HepG2 (cell line): ENCODE results near the gene FURIN. TPM values are rescaled to one million over a fixed set of nuclear protein-coding genes. Genes with fewer than 3 reads are reported as not detected.

Experiments
- ATAC-seq: fragments of 200-7000 bp; cut with Tn5 transposase; 3 replicates; pipeline ENCODE4 v1.9.1; 2020; ENCODE audit warnings: mild to moderate bottlenecking, moderate library complexity
- BruUV-seq: library from RNA; stranded (reverse); fragments of 400-500 nt; replicated peaks from 2 replicates; lab custom pipeline; 2021; lab: Mats Ljungman, UMichigan
- CTCF ChIA-PET: fragments of 300-600 bp; formaldehyde crosslinking; extraction: SDS; loops from one replicate; lab custom pipeline; 2021; ENCODE audit warnings: low total read pairs, inconsistent platforms, low intra/inter-chr PET ratio; lab: Yijun Ruan, JAX
- POLR2A ChIA-PET: fragments of 350-600 bp; sonication (Branson Sonifier 250); formaldehyde crosslinking; loops from one replicate; lab custom pipeline; 2020; ENCODE audit warnings: antibody characterized with exemption, inconsistent platforms; lab: Yijun Ruan, JAX
- DNase-seq: peaks from one replicate; pipeline ENCODE4 v3.0.0-alpha.2; 2015; ENCODE audit warnings: low spot score
- FAIRE-seq: peaks from 3 replicates; lab custom pipeline; 2011; peaks lifted over from hg19 to GRCh38; lab: Jason Lieb, UNC
- H2AFZ ChIP-seq: one replicate; pipeline ENCODE4 v1.6.1; 2011; ENCODE audit warnings: low read length, inconsistent platforms
- H3K27ac ChIP-seq: fragments of 300-600 bp; 3 replicates; pipeline ENCODE4 v1.8.0; 2011; ENCODE audit warnings: mixed run types, mild to moderate bottlenecking, mixed read lengths, low read length, inconsistent platforms; ENCODE audit not compliant: insufficient read depth; ENCODE audit errors: extremely low read length
- H3K27me3 ChIP-seq, 2 experiments: fragments of 200-600 bp in 1 of 2; 2 replicates in 1 of 2; 3 replicates in 1 of 2; pipeline versions ENCODE4 v1.6.0 to v1.8.0; 2011; ENCODE audit warnings: low read length in 2 of 2, mild to moderate bottlenecking in 2 of 2, moderate library complexity in 2 of 2, inconsistent platforms in 1 of 2; ENCODE audit not compliant: insufficient read depth in 2 of 2, control insufficient read depth in 1 of 2
- H3K36me3 ChIP-seq, 2 experiments: fragments of 200-600 bp in 1 of 2; replicated peaks in 1 of 2; 2 replicates in 1 of 2; 3 replicates in 1 of 2; pipeline versions ENCODE4 v1.5.1 to v1.8.0; 2011; ENCODE audit warnings: low read length in 2 of 2, inconsistent platforms in 1 of 2; ENCODE audit not compliant: insufficient read depth in 2 of 2, control insufficient read depth in 1 of 2
- H3K4me1 ChIP-seq: 2 replicates; pipeline ENCODE4 v1.5.1; 2012; ENCODE audit warnings: low read length, inconsistent platforms; ENCODE audit not compliant: insufficient read depth
- H3K4me2 ChIP-seq: 2 replicates; pipeline ENCODE4 v1.6.0; 2011; ENCODE audit warnings: low read depth, low read length, inconsistent platforms
- H3K4me3 ChIP-seq, 3 experiments: fragments of 200-600 bp in 1 of 3; sonication (generic), shearing (Covaris generic) in 1 of 3; replicated peaks in 1 of 3; 2 replicates each; pipeline ENCODE4 v1.5.1; 2011 to 2016; ENCODE audit warnings: low read length in 3 of 3, inconsistent platforms in 2 of 3, low read depth in 2 of 3, mild to moderate bottlenecking in 2 of 3, control low read depth in 1 of 3, mixed read lengths in 1 of 3; ENCODE audit not compliant: insufficient read depth in 1 of 3
- H3K79me2 ChIP-seq: one replicate; pipeline ENCODE4 v1.6.1; 2011; ENCODE audit warnings: low read length, inconsistent platforms; ENCODE audit not compliant: insufficient read depth
- H3K9ac ChIP-seq: 2 replicates; pipeline ENCODE4 v1.6.0; 2011; ENCODE audit warnings: mild to moderate bottlenecking, low read depth, low read length, inconsistent platforms; ENCODE audit not compliant: insufficient read depth
- H3K9me3 ChIP-seq: 2 replicates; pipeline ENCODE4 v1.5.1; 2012; ENCODE audit warnings: mild to moderate bottlenecking, low read length
- H4K20me1 ChIP-seq: 2 replicates; pipeline ENCODE4 v1.6.0; 2011; ENCODE audit warnings: inconsistent platforms, mild to moderate bottlenecking, low read length, moderate library complexity; ENCODE audit not compliant: insufficient read depth
- MTA1 ChIP-seq: sonication (generic); formaldehyde crosslinking; IDR thresholded peaks from 2 replicates; pipeline ENCODE4 v1.4.0; 2020; ENCODE audit warnings: missing genetic modification reagents, mild to moderate bottlenecking, borderline replicate concordance
- NR2F6 ChIP-seq, 2 experiments: IDR thresholded peaks; 2 replicates each; pipeline ENCODE4 v1.6.1; 2016; ENCODE audit warnings: antibody characterized with exemption in 1 of 2, mild to moderate bottlenecking in 1 of 2
- TCF7L2 ChIP-seq: IDR thresholded peaks from 2 replicates; pipeline ENCODE4 v1.6.1; 2011; ENCODE audit warnings: mild to moderate bottlenecking, low read depth, low read length, moderate library complexity
- U2AF2 ChIP-seq: fragments of 200-400 bp; formaldehyde crosslinking; IDR thresholded peaks from 2 replicates; pipeline ENCODE4 v1.6.1; 2017; ENCODE audit warnings: low read depth, mild to moderate bottlenecking, low read length
- ZNF552 ChIP-seq: sonication (generic); formaldehyde crosslinking; IDR thresholded peaks from 2 replicates; pipeline ENCODE4 v1.9.0; 2022; ENCODE audit warnings: missing genetic modification reagents, mild to moderate bottlenecking, borderline replicate concordance
- ZNF737 ChIP-seq: sonication (generic); formaldehyde crosslinking; IDR thresholded peaks from 2 replicates; pipeline ENCODE4 v1.5.0; 2020; ENCODE audit warnings: missing genetic modification reagents, mild to moderate bottlenecking, borderline replicate concordance
- WGBS: methylation state at CpG from one replicate; pipeline ENCODE4 v1.1.6; 2017; ENCODE audit warnings: low lambda C conversion rate; 5-methylcytosine and 5-hydroxymethylcytosine counted together
- in situ Hi-C: cut with HindIII; loops from 2 replicates; pipeline ENCODE4 v1.10.0; 2017; ENCODE audit warnings: low pct_unique_long_range_greater_than_20kb; ENCODE audit not compliant: extremely low pct_ligation_motif_present
- intact Hi-C: fragments of 100-400 bp; cut with micrococcal nuclease; formaldehyde crosslinking; loops from one replicate; pipeline ENCODE4 v1.10.0; 2022; ENCODE audit not compliant: unreplicated experiment
- polyA plus RNA-seq, 8 experiments: library from polyadenylated mRNA; depleted of rRNA in 3 of 8; stranded (reverse) in 7 of 8; unstranded in 1 of 8; fragments of >200 nt; fragmentation: Illumina TruSeq in 4 of 8; extraction: Trizol in 4 of 8; gene quantifications; 2 replicates each; pipeline versions ENCODE4 v1.2.1 to v1.2.3, GENCODE V29; 2011 to 2016; ENCODE audit warnings: low read depth in 4 of 8, missing spikeins in 1 of 8, mixed read lengths in 1 of 8; ENCODE audit not compliant: insufficient read depth in 1 of 8
- total RNA-seq, 5 experiments: library from RNA; depleted of rRNA; stranded (reverse); fragments of >200 nt; fragmentation: Illumina TruSeq; extraction: Trizol; gene quantifications; 2 replicates each; pipeline ENCODE4 v1.2.3, GENCODE V29; 2016; ENCODE audit warnings: low read depth in 1 of 5
- TF ChIP-seq, protein P1 (sequence below): IDR thresholded peaks from 2 replicates; pipeline ENCODE4 v1.6.1; 2012; ENCODE audit warnings: low read length, improper control_type of control experiment
- TF ChIP-seq, protein P2 (sequence below): sonication (generic); formaldehyde crosslinking; IDR thresholded peaks from 2 replicates; pipeline ENCODE4 v1.8.1; 2023; ENCODE audit warnings: missing genetic modification reagents, inconsistent platforms, borderline replicate concordance
- TF ChIP-seq, protein P3 (sequence below): sonication (generic); formaldehyde crosslinking; IDR thresholded peaks from 2 replicates; pipeline ENCODE4 v1.4.0; 2020; ENCODE audit warnings: missing genetic modification reagents
- TF ChIP-seq, protein P4 (sequence below): sonication (generic); formaldehyde crosslinking; IDR thresholded peaks from 2 replicates; pipeline ENCODE4 v1.5.0; 2020; ENCODE audit warnings: mild to moderate bottlenecking, missing genetic modification reagents

The FURIN gene
- total and polyA plus RNA-seq, 2 of the 13 experiments (the other 11 are each of a cell fraction or from before 2014, with no cell fraction given), result 15.2 to 17.4 TPM

DNA sequence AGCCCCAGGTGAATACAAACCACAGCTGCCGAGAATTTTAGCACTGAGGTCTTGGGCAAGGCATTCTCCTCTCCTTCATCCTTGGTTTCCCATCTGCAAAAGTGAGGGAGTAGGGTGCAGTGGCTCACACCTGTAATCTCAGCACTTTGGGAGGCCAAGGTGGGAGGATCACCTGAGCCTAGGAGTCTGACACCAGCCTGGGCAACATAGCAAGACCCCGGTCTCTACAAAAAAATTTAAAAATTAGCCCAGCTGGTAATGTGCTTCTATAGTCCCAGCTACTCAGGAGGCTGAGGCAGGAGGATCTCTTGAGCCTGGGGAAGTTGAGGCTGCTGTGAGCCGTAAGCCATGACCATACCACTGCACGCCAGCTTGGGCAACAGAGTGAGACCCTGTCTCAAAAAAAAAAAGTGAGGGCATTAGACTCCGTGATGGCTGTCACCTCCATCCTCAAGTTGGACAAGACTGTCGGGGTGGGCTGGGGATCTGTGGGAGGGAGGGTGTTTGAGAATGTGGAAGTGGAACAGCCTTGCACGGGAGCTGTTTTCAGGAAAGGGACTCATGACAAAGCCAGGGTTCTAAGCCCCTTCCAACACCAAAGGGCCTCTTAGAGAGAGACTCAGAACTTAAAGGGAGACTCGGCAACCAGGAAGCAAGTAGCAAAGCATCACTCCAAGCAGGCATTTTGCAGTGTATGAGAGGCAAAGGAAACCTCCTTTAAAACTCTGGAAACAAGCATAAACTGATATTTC lies 46.0 kb upstream of the FURIN start:
- in situ Hi-C loops (no loop called here), intact Hi-C loops (no loop called here)
- H3K36me3 ChIP-seq, result no peaks in the 10 kb centered on the region
- H2AFZ ChIP-seq, result no peak overlapping the region
- TF ChIP-seq MTA1 (CRISPR knock-in tag) (no peak), ZNF552 (CRISPR knock-in tag) (no peak), NR2F6 (IDR thresholded peaks at IDR 0.05) (no peak), NR2F6 (CRISPR knock-in tag; IDR thresholded peaks at IDR 0.05) (no peak), U2AF2 (no peak), TCF7L2 (no peak), ZNF737 (no peak)
- TF ChIP-seq, protein P1, sequence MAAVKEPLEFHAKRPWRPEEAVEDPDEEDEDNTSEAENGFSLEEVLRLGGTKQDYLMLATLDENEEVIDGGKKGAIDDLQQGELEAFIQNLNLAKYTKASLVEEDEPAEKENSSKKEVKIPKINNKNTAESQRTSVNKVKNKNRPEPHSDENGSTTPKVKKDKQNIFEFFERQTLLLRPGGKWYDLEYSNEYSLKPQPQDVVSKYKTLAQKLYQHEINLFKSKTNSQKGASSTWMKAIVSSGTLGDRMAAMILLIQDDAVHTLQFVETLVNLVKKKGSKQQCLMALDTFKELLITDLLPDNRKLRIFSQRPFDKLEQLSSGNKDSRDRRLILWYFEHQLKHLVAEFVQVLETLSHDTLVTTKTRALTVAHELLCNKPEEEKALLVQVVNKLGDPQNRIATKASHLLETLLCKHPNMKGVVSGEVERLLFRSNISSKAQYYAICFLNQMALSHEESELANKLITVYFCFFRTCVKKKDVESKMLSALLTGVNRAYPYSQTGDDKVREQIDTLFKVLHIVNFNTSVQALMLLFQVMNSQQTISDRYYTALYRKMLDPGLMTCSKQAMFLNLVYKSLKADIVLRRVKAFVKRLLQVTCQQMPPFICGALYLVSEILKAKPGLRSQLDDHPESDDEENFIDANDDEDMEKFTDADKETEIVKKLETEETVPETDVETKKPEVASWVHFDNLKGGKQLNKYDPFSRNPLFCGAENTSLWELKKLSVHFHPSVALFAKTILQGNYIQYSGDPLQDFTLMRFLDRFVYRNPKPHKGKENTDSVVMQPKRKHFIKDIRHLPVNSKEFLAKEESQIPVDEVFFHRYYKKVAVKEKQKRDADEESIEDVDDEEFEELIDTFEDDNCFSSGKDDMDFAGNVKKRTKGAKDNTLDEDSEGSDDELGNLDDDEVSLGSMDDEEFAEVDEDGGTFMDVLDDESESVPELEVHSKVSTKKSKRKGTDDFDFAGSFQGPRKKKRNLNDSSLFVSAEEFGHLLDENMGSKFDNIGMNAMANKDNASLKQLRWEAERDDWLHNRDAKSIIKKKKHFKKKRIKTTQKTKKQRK, result no peak
- TF ChIP-seq, protein P2, sequence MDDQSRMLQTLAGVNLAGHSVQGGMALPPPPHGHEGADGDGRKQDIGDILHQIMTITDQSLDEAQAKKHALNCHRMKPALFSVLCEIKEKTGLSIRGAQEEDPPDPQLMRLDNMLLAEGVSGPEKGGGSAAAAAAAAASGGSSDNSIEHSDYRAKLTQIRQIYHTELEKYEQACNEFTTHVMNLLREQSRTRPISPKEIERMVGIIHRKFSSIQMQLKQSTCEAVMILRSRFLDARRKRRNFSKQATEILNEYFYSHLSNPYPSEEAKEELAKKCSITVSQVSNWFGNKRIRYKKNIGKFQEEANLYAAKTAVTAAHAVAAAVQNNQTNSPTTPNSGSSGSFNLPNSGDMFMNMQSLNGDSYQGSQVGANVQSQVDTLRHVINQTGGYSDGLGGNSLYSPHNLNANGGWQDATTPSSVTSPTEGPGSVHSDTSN (CRISPR knock-in tag), result no peak
- TF ChIP-seq, protein P3, sequence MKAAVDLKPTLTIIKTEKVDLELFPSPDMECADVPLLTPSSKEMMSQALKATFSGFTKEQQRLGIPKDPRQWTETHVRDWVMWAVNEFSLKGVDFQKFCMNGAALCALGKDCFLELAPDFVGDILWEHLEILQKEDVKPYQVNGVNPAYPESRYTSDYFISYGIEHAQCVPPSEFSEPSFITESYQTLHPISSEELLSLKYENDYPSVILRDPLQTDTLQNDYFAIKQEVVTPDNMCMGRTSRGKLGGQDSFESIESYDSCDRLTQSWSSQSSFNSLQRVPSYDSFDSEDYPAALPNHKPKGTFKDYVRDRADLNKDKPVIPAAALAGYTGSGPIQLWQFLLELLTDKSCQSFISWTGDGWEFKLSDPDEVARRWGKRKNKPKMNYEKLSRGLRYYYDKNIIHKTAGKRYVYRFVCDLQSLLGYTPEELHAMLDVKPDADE (CRISPR knock-in tag), result no peak
- TF ChIP-seq, protein P4, sequence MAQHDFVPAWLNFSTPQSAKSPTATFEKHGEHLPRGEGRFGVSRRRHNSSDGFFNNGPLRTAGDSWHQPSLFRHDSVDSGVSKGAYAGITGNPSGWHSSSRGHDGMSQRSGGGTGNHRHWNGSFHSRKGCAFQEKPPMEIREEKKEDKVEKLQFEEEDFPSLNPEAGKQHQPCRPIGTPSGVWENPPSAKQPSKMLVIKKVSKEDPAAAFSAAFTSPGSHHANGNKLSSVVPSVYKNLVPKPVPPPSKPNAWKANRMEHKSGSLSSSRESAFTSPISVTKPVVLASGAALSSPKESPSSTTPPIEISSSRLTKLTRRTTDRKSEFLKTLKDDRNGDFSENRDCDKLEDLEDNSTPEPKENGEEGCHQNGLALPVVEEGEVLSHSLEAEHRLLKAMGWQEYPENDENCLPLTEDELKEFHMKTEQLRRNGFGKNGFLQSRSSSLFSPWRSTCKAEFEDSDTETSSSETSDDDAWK, result no peak
- H3K9me3 ChIP-seq, result no peaks in the 10 kb centered on the region
- ATAC-seq, result no peak
- WGBS, result 56% methylated on average over 8 of the region's 8 CpGs
- no peak overlapping the region for H3K4me3 ChIP-seq
- ChIA-PET CTCF (no interaction called here), POLR2A (no interaction called here)
- no peaks in the 10 kb centered on the region for H3K79me2 ChIP-seq
- no peak overlapping the region for H3K4me2 ChIP-seq
- no peaks in the 10 kb centered on the region for H4K20me1 ChIP-seq
- no peak for FAIRE-seq
- H3K9ac ChIP-seq, result no peak overlapping the region
- H3K4me1 ChIP-seq, result peaks cover 30% of the 10 kb centered on the region
- H3K27ac ChIP-seq, result no peak overlapping the region
- no peak for DNase-seq
- BruUV-seq, result no TSS peak
- peaks cover 2 to 26% of the 10 kb centered on the region in 2 experiments; a peak in 4 of 5 replicates for H3K27me3 ChIP-seq
